HG03045 (cell line): ENCODE measurements around the gene ZNF593OS.

Experiments
- ATAC-seq: cut with Tn5 transposase; IDR thresholded peaks from one replicate; pipeline ENCODE4 v1.9.1; 2021; ENCODE audit warnings: mild to moderate bottlenecking, moderate library complexity; ENCODE audit not compliant: unreplicated experiment

The ZNF593OS gene

DNA sequence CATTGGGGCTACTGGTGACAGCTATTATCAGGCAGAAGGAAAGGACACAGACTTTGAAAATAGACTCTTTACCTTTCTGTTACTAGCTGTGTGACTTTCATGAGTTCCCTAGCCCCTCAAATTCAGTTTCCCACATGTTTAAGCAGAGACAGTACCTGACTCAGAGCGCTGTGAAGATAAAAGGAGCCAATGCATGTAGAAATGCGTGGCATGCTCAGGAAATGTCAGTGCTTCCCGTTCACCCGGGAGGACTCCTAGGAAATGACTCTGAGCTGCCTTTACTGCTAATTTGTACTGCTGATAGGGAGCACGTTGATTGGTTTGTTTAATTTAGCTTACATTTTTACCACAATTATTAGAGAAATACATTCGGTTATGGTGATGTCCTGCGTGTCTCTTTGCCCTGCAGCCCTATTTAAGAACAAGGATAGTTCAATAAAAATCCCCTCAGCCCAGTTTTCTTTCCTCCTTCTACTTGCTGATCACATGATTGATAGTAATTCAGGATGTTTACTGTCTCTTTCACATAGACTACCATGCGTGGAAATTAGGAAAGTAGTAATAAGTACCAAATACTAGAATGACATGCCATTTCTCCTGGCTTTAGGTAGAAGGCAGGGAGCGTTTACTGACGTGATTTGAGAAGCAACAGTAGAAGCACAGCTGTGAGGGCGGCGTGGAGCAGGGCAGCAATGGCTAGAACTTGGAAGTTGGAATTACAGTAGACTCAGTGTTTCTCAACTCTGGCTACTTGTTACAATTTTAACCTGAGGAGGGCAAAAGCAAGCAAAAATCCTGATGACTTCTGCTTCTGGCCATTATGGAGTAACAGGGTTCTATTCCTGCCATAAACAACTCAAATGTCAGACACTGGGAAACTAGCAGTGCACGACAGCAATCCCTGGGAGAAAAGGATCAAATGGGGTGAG, 44.1 kb downstream of the ZNF593OS start:
- ATAC-seq, result no peak

DNA sequence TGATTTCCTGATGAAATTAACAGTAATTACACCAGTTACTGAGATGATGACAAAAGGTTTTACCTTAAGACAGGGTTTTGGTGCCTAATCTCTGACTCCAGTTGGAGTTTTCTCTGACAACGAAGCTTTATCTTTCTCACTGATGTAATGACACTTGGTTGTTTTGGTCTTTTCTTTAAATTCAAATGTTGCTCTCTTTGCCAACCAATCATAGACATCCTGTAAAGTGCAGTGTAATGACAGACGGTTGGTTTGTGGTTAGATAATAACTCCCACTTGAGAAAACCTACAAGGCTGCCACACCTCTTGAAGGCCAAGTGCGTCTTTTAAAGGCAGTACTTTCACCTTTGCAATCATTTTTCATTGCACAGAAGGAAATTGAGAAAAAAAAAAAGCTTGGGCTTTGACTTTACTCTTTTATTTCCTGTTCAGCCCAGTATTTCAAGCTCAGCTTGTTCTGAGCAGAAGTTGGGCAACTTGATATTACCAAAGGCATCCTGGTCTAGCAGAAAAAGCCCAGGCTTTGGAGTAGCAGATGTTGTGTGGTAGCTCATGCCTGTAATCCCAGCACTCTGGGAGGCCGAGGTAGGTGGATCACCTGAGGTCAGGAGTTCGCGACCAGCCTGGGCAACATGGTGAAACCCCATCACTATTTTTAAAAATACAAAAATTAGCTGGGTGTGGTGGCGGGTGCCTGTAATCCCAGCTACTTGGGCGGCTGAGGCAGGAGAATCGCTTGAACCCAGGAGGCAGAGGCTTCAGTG, 45.1 kb downstream of the ZNF593OS start:
- ATAC-seq, result peak; percentile 81

DNA sequence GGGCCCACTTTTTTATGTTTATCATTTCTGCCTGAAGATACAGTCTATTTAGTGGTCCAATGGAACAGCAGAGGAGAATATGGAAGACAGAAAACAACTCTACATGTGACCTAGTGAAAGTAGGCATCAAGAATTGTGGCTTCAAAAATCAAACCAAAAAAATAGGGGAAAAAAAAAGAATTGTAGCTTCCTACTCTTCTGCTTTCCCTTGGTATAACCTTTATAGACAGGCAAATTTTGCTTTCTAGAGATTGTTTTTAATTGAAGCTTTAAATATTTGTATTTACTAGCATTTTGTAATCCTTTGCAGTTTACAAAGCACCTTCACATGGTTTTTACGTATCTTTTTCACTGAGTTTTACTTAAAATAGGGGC, 45.7 kb downstream of the ZNF593OS start:
- ATAC-seq, result no peak

DNA sequence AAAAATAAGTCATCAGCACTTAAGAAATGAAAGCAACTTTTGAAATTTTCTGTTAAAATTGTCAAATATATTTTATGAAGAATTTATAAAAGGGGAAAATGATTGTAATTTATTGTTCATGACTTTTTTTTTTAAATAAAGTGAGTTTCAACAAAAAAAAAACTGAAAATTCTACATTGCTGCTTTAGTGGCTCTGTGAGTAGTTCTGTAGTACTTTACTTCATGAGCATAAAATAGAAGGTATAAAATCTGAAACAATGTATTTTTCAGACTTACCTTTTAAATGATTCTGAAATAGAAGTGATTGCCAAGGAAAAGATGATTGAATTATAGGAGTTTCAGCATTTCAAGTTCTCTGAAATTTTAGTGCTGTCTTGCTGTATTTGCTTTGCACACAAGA, 46.2 kb downstream of the ZNF593OS start:
- no peak for ATAC-seq

DNA sequence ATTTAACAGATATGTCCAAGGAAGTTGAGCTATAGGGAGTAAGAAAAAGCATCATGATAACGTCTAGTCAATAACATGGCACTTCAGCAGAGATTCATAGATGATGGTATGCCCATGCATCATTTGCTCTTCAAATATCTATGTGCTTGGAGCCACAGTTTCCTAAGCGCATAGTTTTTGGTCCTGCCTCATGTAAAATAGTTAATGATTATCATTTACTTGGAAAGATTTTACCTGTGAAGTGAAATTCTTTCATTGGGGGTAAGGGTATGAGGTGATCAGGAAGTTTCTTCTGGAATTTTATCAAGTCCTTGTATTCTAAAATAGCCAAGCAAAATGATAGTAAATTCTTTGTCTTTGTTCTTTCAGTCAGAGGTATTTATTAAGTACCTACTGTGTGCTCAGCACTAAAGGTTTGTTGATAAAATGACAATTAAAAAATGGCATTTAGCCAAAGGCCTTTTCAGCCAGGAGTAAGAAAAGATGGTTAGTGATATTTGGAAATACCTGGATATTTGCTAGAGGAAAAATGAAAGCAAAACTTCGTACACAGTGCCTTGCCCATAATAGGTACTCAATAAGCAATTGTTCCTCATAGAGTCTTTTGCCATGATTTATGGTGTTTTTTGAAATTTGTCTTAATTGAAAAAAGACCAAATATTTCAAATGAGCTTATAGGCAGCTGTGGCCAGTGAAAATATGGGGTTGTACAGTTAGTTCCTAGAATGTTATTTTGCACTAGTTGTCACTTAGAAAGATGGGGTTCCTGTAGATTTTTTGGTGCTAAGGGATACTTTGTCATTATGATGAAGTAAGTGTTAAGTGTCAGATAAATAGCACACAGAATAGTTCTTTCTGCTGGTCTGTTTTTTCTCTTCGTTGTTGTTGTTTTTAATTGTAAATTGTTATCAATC, 47.0 kb downstream of the ZNF593OS start:
- no peak for ATAC-seq

DNA sequence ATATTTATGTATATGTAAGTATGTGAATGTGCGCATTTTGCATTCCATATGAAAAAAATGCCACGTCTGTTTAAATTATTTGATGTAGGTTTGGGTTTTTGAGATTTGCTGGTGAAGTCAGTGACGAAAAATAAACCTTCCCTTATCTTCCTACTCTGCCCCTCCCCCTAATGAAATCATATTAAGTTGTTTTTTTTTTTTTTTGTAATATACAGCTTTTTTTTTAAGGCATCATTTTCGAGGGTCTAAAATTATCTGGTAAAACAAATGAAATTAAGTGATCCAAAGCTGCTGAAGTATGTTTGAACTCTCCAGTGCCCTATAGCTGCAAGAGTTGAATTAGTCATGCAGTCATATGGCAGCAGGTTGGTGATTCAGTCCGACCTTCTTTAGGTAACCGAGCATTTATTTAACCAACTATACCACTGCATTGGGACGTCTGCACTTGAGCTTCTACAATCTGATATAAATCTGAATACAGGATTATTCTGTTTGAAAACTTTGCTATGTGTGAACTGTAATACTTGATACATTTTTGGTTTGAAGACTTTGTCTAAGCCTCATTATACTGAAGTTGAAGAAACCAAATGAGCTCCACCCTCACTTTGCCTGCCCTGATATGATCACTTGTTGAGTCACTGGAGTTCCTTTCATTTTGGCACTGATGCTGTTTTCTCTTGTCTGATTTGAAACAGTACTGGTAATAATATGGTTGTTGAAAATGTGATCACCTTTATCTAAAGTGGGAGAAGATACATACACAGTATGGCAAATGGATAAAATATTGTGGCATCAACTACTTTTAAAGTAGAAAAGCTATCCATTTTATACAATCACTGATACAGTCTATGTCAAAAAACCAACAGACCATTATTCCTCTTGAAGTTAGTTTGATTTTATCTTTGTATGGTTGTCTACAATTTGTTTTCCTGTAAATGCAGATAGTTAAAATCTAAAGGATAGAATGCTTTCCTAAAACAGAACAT, 48.4 kb downstream of the ZNF593OS start:
- ATAC-seq, result no peak

- no peak for ATAC-seq
These were observed 49.5 kb downstream of the ZNF593OS start for GRCh38 chr1:26121854-26122773.

GRCh38 chr1:26119892-26120608, 51.6 kb downstream of the ZNF593OS start:
- ATAC-seq, result peak; percentile 56
